LoVo (cell line): ENCODE results near the gene PRDX5.

Experiments
- DNase-seq: peaks from one replicate; pipeline ENCODE4 v3.0.0-alpha.2; 2016; ENCODE audit warnings: low spot score

Gene PRDX5

DNA sequence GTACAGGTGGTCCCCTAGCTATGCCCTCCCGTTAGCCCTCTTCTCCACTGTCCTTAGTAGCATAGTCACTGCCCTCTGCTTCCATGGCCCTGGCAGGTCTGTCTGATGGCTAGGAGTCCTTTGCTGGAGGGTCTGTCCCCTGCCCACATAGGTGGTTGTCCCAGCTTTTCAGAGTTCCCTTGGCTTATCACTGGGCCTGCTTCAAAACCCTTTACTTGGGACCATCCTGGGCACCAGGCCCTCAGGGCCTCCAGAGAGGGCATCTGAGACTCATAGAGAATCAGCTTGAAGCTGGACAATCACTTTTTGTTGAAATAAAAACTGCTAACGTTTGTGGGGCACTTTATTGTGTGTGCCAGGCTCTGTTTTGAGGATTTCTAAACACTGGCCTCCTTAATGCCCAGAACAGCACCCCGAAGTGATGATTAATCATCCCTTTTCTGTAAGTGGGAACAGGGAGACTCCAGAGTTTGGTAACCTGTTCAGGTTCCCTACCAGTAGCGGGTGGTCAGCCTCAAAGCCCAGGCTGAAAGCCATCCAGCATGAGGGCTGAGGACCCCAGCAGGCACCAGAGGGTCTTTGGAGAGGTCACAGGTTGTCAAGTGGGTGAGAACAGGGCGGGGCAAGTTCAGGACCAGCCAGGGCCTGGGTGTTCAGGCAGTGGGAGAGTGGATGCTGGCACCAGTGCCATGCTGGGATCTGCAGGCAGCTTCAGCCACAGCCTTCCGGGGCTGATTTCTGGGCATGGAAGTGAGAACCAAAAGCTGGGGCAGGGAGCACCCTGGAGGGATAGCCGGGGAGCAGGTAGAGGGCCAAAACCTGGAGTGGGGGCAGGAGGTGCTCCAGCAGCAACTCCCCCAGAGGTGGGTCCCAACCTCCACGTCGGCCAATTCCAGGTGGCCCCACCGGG is 27.3 kb upstream of the PRDX5 start:
- no peak for DNase-seq

DNA sequence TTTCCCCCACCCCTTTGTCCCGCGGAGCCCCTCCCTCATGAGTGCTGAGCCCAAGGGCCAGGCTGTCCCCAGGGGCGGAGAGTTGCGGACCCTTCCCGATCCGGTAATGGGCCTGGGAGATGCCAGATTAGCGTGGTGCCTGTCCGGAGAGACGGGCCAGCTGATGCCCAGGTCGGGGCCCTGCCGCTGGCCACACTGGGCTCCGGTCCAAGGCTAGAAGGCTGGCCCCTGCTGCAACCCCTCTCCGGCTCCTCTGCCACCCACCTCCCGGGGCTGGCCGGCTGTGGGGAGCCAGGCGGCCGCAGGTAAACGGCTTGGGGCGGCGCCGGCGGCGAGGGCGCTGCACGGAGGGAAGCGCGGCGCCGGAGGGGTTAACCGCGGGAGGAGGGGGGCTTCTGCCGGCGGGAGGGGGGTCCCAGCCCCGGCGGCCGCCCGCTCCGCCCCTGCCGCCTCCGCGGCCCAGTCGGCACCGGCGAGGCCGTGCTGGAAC is 26.6 kb upstream of the PRDX5 start, which contains the start of gene KCNK4:
Gene KCNK4, plus strand, starts transcription at position 41 of the 490 bp plus-strand sequence. CDS start 1,717 bp downstream, outside the sequence.
- no peak for DNase-seq

DNA sequence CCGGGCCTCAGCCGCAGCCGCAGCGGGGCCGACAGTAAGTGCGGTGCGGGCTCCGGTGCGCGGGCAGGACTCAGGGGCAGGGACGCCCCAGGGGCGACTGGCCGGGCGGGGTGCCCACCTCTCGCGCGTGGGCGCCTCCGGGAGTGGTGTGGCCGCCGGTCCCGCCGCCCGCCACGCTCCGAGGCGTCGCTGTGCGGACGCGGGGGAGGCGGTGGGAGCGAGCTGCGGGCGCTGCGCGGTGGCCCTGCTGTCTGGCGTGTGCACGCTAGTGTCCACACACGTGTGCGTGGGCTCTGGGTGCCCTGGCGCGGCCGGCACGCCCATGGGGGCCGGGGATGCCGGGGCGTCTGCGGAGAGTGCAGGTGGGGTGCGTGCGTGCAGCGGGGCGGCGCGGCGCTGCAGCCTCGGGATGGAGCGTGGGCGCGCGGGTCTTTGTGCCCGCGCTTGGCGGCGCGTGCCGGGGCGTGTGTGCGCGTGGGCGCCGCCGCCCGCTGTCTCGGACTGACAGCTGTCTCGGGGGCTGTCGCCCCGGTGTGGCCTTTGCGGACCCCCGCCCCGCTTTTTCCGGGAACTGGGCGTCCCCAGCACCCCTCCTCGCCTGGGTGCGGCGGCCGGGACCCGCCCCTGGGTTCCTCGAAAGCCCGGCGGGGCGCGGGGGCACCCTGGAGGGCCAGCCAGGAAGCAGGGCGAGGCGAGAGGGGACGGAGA is 26.0 kb upstream of the PRDX5 start:
- no peak for DNase-seq

DNA sequence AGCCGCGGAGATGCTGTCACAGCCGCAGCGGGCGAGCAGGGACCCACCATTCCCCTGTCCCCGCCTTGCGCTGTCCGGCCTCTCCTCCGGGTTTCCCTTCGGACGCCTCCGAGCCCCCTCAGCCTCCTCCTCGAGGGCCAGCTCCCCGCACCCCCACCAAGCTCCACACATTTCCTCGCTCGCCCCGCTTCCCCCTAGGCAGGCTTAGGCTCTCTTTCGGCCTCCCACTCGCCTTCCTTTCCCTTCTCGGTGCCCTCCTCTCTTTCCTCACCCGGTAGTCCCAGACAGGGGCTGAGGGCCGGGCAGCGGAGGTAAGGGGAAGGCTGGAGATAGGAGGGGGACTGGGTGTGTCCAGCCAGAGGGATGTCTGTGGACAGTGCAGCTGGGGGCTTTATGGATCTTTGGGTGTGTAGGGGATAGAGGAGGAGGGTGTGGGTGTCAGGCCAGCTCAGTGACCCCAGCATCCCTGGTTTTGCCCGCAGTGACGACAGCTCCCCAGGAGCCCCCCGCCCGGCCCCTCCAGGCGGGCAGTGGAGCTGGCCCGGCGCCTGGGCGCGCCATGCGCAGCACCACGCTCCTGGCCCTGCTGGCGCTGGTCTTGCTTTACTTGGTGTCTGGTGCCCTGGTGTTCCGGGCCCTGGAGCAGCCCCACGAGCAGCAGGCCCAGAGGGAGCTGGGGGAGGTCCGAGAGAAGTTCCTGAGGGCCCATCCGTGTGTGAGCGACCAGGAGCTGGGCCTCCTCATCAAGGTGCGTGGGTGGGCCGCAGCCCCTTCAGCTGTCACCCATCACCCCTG is 25.3 kb upstream of the PRDX5 start:
- no peak for DNase-seq

DNA sequence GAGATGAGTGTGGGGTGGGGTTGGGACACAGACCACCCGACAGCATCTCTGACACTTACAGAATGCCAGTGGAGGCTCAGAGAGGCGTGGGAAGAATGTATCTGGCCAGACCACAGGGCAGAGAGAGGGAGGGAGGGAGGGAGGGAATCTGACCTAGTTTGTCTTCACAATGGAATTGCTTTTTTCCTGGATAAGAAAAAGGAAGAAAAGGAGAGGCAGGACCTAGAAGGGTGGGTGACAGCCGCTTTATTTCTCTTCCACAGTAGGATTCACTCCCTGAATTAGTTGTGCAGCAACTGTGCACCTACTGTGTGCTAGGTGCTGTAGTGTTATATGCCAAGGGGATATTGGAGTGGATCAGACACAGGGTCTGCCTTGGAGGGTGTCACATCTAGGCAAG is 23.1 kb upstream of the PRDX5 start:
- DNase-seq: no peak

DNA sequence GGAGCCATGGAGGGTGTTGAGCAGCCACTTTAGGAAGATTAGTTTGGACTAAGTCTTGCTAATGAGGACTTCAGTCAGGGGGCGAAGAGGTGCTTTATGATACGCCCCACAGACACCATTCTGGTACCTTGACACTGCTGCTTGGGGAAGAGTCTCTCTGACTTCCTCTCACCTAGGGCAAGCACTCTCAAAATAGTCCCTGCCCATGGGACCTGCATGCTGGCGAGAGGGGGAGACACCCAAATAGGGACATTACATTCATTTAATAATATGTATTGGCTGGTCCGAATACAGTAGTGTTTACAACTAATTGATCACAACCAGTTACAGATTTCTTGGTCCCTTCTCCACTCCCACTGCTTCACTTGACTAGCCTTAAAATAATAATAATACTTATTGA is 22.2 kb upstream of the PRDX5 start:
- no peak for DNase-seq

DNA sequence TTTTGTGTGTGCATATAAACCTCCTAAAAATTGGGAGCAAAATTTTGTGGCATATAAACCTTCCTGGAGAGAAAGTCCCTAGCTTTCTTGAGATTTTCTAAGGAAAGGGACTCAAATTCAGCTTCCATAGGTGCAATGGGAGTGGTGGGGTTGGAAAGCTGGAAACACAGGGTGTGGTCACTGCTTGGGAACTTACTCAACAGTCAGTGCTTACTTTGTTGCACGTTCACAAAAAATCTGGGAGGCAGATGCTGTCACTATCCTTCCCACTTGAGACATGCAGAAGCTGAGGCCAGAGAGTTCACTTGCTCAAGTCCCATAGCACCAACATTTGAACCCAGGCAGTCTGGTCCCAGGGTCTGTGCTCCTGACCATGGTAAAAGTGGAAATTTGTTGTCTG is 21.7 kb upstream of the PRDX5 start:
- DNase-seq: no peak

DNA sequence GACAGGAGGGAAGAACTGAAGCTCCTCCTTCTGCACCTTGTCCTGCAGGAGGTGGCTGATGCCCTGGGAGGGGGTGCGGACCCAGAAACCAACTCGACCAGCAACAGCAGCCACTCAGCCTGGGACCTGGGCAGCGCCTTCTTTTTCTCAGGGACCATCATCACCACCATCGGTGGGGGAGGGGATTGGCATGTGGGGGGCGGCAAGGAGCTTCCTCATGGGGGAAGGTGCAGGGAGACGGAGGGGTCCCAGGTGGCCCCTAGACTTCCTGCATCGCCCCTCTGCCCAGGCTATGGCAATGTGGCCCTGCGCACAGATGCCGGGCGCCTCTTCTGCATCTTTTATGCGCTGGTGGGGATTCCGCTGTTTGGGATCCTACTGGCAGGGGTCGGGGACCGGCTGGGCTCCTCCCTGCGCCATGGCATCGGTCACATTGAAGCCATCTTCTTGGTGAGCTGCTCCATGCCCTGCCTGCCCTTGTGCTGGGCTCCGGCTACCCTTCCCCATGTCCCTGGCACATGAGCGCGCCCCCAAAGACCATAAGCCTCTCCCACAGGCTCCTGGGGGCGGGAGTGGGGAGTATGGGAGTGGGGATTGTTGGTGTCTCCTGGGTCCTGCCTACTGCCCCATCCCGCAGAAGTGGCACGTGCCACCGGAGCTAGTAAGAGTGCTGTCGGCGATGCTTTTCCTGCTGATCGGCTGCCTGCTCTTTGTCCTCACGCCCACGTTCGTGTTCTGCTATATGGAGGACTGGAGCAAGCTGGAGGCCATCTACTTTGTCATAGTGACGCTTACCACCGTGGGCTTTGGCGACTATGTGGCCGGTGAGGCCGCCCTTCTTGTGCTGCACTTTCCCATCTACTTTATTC is 20.9 kb upstream of the PRDX5 start:
- DNase-seq: no peak

DNA sequence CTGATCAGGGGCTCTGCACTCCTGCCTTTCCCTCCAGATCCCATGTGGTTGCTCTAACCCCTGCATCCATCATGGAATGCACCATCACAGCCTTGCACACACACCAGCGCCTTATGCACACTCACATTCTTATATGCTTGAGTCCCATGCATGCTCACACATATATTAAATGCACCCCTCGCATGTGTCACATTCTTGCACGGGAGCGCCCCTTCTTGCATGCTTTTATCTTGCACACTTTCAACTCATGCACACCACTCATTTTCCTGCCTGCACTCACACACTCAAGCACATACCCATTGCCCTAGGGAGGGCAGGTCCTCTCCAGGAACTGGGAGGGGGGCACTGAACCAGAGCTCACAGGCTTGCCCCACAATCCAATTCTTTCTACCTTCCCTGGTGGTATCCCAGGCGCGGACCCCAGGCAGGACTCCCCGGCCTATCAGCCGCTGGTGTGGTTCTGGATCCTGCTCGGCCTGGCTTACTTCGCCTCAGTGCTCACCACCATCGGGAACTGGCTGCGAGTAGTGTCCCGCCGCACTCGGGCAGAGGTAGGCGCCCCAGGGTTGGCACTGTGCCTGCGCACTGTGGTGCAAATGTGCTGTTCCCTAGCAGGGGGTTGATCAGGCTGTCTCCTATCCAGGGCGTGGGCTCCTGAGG is 20.1 kb upstream of the PRDX5 start:
- DNase-seq: no peak

DNA sequence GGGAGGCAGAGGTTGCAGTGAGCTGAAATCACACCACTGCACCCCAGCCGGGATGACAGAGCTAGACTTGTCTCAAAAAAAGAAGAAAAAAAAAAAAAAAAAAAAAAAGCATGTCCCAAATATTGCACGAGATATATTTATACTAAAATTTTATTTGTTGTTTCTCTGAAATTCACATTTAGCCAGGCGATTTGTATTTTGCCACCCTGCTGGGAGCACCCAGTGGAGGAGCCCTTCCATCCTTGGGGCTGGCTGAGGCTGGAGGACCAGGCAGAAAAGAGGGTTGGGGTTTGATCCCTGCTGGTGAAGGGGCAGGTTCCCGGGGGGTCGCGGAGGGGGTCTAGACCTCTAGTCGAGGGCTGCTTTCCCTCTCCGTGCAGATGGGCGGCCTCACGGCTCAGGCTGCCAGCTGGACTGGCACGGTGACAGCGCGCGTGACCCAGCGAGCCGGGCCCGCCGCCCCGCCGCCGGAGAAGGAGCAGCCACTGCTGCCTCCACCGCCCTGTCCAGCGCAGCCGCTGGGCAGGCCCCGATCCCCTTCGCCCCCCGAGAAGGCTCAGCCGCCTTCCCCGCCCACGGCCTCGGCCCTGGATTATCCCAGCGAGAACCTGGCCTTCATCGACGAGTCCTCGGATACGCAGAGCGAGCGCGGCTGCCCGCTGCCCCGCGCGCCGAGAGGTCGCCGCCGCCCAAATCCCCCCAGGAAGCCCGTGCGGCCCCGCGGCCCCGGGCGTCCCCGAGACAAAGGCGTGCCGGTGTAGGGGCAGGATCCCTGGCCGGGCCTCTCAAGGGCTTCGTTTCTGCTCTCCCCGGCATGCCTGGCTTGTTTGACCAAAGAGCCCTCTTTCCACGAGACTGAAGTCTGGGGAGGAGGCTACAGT is 18.7 kb upstream of the PRDX5 start:
- DNase-seq: no peak

DNA sequence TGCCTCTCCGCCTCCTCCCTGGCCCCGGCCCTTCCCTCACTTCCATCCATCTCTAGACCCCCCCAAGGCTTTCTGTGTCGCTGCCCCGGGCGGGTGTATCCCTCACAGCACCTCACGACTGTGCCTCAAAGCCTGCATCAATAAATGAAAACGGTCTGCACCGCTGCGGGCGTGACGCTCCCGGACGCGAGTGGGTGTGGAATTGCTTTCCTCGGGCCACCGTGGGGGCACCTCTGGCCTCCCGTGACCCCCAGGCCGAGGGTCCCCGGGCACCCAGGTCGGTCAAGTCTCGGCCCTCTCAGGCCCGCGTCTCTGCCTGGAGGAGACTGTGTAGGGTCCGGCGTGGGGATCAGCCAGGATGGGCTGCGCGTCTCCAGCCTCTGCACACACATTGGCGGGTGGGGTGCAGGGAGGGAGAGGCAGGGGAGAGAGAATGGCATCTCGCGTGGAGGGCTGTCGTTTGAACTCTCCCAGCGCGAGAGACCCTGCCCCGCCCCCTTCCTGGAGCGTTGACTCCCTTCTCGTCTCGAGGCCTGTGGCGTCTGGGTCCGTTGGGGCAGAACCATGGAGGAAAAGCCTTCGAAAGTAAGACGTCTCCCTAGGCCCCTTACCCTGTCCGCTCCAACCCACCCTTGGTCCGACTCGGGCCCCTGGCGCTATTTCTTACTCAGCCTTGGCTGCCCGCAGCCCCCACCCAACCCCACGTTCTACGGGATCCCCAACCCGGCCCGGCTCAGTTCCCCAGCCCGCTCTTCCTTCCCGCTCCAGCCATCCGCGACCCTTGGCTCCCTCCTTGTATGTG is 17.9 kb upstream of the PRDX5 start, which contains the start of gene CATSPERZ:
Gene CATSPERZ, plus strand, starts transcription at position 512 of the 802 bp plus-strand sequence. Its CDS starts 53 bp downstream, at position 565.
- no peak for DNase-seq

DNA sequence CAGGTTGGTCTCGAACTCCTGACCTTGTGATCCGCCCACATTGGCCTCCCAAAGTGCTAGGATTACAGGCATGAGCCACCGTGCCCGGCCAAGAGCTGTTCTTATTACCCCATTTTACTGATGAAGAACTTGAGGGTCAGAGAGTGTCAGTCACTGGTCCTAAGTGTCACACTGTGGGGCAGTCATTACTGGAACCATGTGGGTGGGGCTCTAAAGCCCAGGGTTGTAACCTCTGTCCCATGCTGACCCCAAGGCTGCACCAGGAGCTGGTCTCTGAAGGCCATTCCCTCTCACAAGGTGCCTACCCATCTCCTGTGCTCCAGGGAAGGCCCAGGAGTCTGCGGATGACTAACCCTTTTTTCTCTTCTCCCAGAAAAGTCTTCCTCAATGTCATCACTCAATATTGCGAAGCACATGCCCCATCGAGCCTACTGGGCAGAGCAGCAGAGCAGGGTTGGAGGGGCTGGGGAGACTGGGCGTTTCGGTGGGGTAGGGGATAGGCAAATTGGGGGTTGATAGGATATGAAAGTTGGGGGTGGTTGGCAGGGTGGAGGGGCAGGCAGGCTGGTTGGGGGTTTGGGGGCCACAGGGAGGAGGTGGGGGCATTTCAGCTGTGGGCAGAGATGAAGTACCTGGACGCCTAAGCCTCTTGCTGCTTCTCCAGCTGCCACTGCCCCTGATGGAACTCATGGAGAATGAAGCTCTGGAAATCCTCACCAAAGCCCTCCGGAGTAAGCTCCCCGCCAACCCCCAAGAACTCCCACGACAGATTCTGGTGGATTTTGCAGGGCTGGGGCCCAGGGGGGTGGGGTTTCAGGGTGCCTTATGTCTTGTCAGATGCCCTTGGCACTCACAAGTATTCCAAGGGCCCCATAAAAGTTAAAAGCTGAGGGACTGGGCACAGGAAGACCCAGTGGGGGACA is 14.6 kb upstream of the PRDX5 start:
- DNase-seq: no peak

DNA sequence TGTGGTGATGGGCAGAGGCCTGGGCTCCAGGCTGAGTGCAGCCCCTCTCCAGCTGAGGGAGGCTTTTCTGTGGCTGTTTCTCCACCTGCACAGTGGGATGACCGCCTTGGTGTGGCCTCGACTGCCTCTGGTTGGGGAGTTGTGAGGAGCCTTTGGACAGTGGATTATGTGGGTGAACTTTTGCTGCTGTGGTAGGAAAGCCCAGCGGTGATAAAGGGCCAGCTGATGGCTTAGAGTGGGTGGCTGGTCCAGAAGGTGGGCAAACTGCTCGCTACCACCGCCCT is 13.9 kb upstream of the PRDX5 start:
- no peak for DNase-seq

DNA sequence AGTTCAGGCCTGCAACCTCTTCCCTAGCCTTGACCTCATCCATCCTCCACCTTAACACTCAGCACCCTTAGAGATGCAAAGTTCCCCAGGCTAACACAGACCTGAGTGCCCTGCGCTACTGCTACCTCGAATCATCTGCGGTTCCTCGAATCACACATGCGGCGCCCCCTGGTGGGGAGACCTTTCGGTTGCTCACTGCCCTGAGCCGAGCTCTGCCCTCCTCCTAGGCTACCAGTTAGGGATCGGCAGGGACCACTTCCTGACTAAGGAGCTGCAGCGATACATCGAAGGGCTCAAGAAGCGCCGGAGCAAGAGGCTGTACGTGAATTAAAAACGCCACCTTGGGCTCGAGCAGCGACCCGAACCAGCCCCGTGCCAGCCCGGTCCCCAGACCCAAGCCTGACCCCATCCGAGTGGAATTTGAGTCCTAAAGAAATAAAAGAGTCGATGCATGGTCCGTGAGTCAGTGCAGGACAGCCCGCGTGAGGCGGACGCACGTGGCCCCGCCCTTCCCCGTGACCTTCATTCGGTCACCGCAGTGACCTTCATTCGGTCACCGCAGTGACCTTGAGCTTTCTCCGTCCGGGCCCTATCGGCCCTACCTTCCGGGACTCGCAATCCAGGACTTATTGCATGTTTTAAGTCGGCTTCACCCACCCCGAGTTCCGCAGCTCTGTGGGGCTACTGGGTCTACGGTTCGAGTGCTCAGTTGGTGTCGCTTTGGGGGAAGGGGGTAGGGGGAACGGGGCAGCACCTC is 13.4 kb upstream of the PRDX5 start:
- peak; percentile 86 for DNase-seq

DNA sequence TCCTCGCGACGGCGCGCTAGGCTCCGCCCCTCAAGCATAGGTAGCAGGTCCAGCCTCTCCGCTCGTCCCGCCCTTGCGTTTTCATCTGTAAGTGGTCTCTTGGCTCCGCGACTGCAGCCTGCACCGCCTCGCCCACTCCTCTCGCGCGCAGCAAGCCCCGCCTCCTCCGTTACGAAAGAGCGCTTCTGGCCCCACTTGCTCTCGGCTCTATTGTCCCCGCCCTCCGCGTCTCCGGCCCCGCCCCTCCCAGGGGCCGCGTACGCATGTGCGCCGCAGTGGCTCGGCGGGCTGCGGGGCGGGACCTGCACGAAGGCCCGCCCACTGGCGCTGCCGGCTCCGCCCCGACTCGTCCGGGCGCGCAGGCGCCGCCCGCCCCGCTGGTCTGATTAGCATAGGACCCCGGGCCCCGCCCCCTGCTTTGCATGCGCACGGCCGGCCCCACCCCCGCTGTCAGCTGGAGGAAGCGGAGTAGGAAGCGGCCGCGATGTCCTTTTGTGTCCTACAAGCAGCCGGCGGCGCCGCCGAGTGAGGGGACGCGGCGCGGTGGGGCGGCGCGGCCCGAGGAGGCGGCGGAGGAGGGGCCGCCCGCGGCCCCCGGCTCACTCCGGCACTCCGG is 12.7 kb upstream of the PRDX5 start, which contains the start of gene ESRRA:
Gene ESRRA, plus strand, starts transcription at position 450 of the 616 bp plus-strand sequence. CDS start 1,656 bp downstream, outside the sequence.
- peak; percentile 99 for DNase-seq
